H9 (cell line): ENCODE data around the gene MRPS5. TPM values are rescaled to one million over a fixed set of nuclear protein-coding genes. Genes with fewer than 3 reads are reported as not detected.

Source experiments
- DNase-seq: peaks from one replicate; pipeline ENCODE4 v3.0.0-alpha.2; 2017
- H2AFZ ChIP-seq: one replicate; pipeline ENCODE4 v1.6.1; 2013; ENCODE audit warnings: mild to moderate bottlenecking, low read length, control low read depth, moderate library complexity
- H2AK5ac ChIP-seq: 2 replicates; pipeline ENCODE4 v1.6.1; 2013; ENCODE audit warnings: low read length, control low read depth, mixed read lengths; ENCODE audit not compliant: insufficient read length
- H2BK120ac ChIP-seq: one replicate; pipeline ENCODE4 v1.6.1; 2013; ENCODE audit warnings: low read depth, mild to moderate bottlenecking, low read length, control low read depth, inconsistent platforms; ENCODE audit not compliant: poor library complexity, severe bottlenecking
- H2BK12ac ChIP-seq: 2 replicates; pipeline ENCODE4 v1.6.1; 2013; ENCODE audit warnings: low read length, control low read depth, mixed read lengths, low read depth; ENCODE audit not compliant: insufficient read length
- H2BK15ac ChIP-seq: 2 replicates; pipeline ENCODE4 v1.6.1; 2013; ENCODE audit warnings: low read depth, low read length, control low read depth
- H2BK20ac ChIP-seq: one replicate; pipeline ENCODE4 v1.6.1; 2013; ENCODE audit warnings: low read depth, mild to moderate bottlenecking, low read length, control low read depth, inconsistent platforms; ENCODE audit not compliant: poor library complexity, severe bottlenecking
- H2BK5ac ChIP-seq: 2 replicates; pipeline ENCODE4 v1.6.1; 2013; ENCODE audit warnings: low read length, control low read depth, mixed read lengths; ENCODE audit not compliant: insufficient read length
- H3K14ac ChIP-seq: 2 replicates; pipeline ENCODE4 v1.6.1; 2013; ENCODE audit warnings: low read length, control low read depth; ENCODE audit not compliant: insufficient read depth
- H3K18ac ChIP-seq: 2 replicates; pipeline ENCODE4 v1.6.1; 2013; ENCODE audit warnings: low read depth, mild to moderate bottlenecking, mixed read lengths, low read length, control low read depth; ENCODE audit not compliant: insufficient read length
- H3K23ac ChIP-seq: 2 replicates; pipeline ENCODE4 v1.6.1; 2013; ENCODE audit warnings: low read length, control low read depth, mixed read lengths, low read depth; ENCODE audit not compliant: insufficient read length
- H3K23me2 ChIP-seq: 2 replicates; pipeline ENCODE4 v1.6.1; 2013; ENCODE audit warnings: low read depth, mild to moderate bottlenecking, mixed read lengths, low read length, control low read depth; ENCODE audit not compliant: insufficient read length, poor library complexity, severe bottlenecking
- H3K27ac ChIP-seq: 2 replicates; pipeline ENCODE4 v1.5.1; 2013; ENCODE audit warnings: low read length, control low read depth, mixed read lengths, low read depth; ENCODE audit not compliant: insufficient read length
- H3K27me3 ChIP-seq: 2 replicates; pipeline ENCODE4 v1.6.1; 2013; ENCODE audit warnings: low read length, control low read depth, inconsistent platforms; ENCODE audit not compliant: insufficient read depth
- H3K4ac ChIP-seq: 2 replicates; pipeline ENCODE4 v1.6.1; 2013; ENCODE audit warnings: low read depth, mild to moderate bottlenecking, control low read depth, inconsistent platforms, low read length, moderate library complexity
- H3K4me1 ChIP-seq: 2 replicates; pipeline ENCODE4 v1.6.1; 2013; ENCODE audit warnings: low read length, control low read depth, inconsistent platforms; ENCODE audit not compliant: insufficient read depth
- H3K4me2 ChIP-seq: 2 replicates; pipeline ENCODE4 v1.6.1; 2013; ENCODE audit warnings: low read length, control low read depth, mixed read lengths; ENCODE audit not compliant: insufficient read length, insufficient read depth
- H3K56ac ChIP-seq: 2 replicates; pipeline ENCODE4 v1.6.1; 2013; ENCODE audit warnings: low read depth, mild to moderate bottlenecking, mixed read lengths, low read length, control low read depth; ENCODE audit not compliant: insufficient read length
- H3K79me1 ChIP-seq: 2 replicates; pipeline ENCODE4 v1.6.1; 2013; ENCODE audit warnings: low read depth, mild to moderate bottlenecking, moderate library complexity, low read length, control low read depth, inconsistent platforms; ENCODE audit not compliant: insufficient read depth, poor library complexity, severe bottlenecking
- H3K79me2 ChIP-seq: 2 replicates; pipeline ENCODE4 v1.6.1; 2013; ENCODE audit warnings: low read length, control low read depth, inconsistent platforms; ENCODE audit not compliant: insufficient read depth
- H3K9ac ChIP-seq: 2 replicates; pipeline ENCODE4 v1.6.1; 2013; ENCODE audit warnings: low read length, control low read depth, mixed read lengths; ENCODE audit not compliant: insufficient read length; ENCODE audit errors: extremely low read depth
- H3K9me3 ChIP-seq: one replicate; pipeline ENCODE4 v1.6.1; 2013; ENCODE audit warnings: low read depth, low read length, inconsistent platforms; ENCODE audit not compliant: control insufficient read depth
- H3T11ph ChIP-seq: one replicate; pipeline ENCODE4 v1.6.1; 2013; ENCODE audit warnings: mild to moderate bottlenecking, low read length, control low read depth, inconsistent platforms
- H4K20me1 ChIP-seq: one replicate; pipeline ENCODE4 v1.6.1; 2013; ENCODE audit not compliant: control insufficient read depth, insufficient read length, insufficient read depth
- H4K5ac ChIP-seq: 2 replicates; pipeline ENCODE4 v1.6.1; 2013; ENCODE audit warnings: low read depth, mild to moderate bottlenecking, mixed read lengths, low read length, control low read depth; ENCODE audit not compliant: insufficient read length
- H4K8ac ChIP-seq: replicated peaks from 2 replicates; pipeline ENCODE4 v1.6.1; 2013; ENCODE audit warnings: low read length, control low read depth, mixed read lengths, low read depth; ENCODE audit not compliant: insufficient read length
- H4K91ac ChIP-seq: 2 replicates; pipeline ENCODE4 v1.6.1; 2013; ENCODE audit warnings: low read depth, mild to moderate bottlenecking, moderate library complexity, mixed read lengths, low read length, control low read depth; ENCODE audit not compliant: insufficient read length
- H3K27ac Mint-ChIP-seq, 3 experiments: 2 replicates in 2 of 3; 3 replicates in 1 of 3; pipeline ENCODE4 v1.8.0; 2020 to 2021; ENCODE audit warnings: mixed read lengths in 3 of 3, mild to moderate bottlenecking in 1 of 3, moderate library complexity in 1 of 3
- H3K27me3 Mint-ChIP-seq: 2 replicates; pipeline ENCODE4 v1.8.0; 2021; ENCODE audit warnings: low read depth, mild to moderate bottlenecking, moderate library complexity, mixed read lengths
- H3K36me3 Mint-ChIP-seq, 3 experiments: 2 replicates in 2 of 3; 3 replicates in 1 of 3; pipeline ENCODE4 v1.8.0; 2020 to 2021; ENCODE audit warnings: low read depth in 3 of 3, mixed read lengths in 3 of 3; ENCODE audit not compliant: insufficient read depth in 1 of 3
- H3K4me1 Mint-ChIP-seq, 2 experiments: 2 replicates each; pipeline ENCODE4 v1.8.0; 2020; ENCODE audit warnings: mixed read lengths in 2 of 2
- H3K4me3 Mint-ChIP-seq, 2 experiments: 2 replicates in 1 of 2; 3 replicates in 1 of 2; pipeline ENCODE4 v1.8.0; 2020 to 2021; ENCODE audit warnings: mild to moderate bottlenecking in 2 of 2, mixed read lengths in 2 of 2, moderate library complexity in 1 of 2
- H3K9me3 Mint-ChIP-seq, 2 experiments: 2 replicates in 1 of 2; 3 replicates in 1 of 2; pipeline ENCODE4 v1.8.0; 2020; ENCODE audit warnings: mild to moderate bottlenecking in 2 of 2, mixed read lengths in 2 of 2, moderate library complexity in 1 of 2
- CTCF ChIP-seq: fragments of 200-600 bp; sonication (generic); conservative IDR thresholded peaks from 3 replicates; pipeline ENCODE4 v1.8.0; 2021; ENCODE audit warnings: antibody characterized with exemption, mild to moderate bottlenecking
- WGBS: extraction: QIAGEN DNeasy Blood & Tissue Kit; methylation state at CpG from one replicate; pipeline ENCODE4 v1.1.7; 2013; ENCODE audit warnings: missing lambda C conversion rate, low lambda C conversion rate, mixed read lengths; ENCODE audit not compliant: insufficient read length; ENCODE audit errors: extremely low coverage; 5-methylcytosine and 5-hydroxymethylcytosine counted together
- total RNA-seq: library from RNA; stranded (reverse); gene quantifications from 2 replicates; pipeline ENCODE4 v1.2.1, GENCODE V29; 2021

MRPS5 gene
- total RNA-seq, 1 experiment from 2014 or later, result 50.9 TPM

GRCh38 chr2:95077530-95077825 lies 44.1 kb downstream of the MRPS5 start:
- Histone ChIP-seq H4K91ac (no peak overlapping the region), H3K27ac (no peak overlapping the region), H3K14ac (no peak overlapping the region), H4K20me1 (no peaks in the 10 kb centered on the region), H3K79me1 (no peaks in the 10 kb centered on the region), H2BK5ac (no peak overlapping the region), H3K23me2 (peaks cover 8% of the 10 kb centered on the region), H2AFZ (no peak overlapping the region), H3K79me2 (no peaks in the 10 kb centered on the region), H3K56ac (no peak overlapping the region), H3K9ac (no peak overlapping the region), H3K18ac (no peak overlapping the region), H3K4me2 (peak overlapping the region; percentile 41), H2BK15ac (no peak overlapping the region), H4K5ac (no peak overlapping the region), H3K4me1 (peaks cover 3% of the 10 kb centered on the region; the same call in 1 of the 2 replicates), H3T11ph (no peak overlapping the region), H3K27me3 (no peaks in the 10 kb centered on the region), H2BK120ac (no peak overlapping the region), H3K9me3 (no peaks in the 10 kb centered on the region), H3K4ac (no peak overlapping the region), H2BK20ac (no peak overlapping the region), H4K8ac (no peak overlapping the region), H3K23ac (no peak overlapping the region), H2AK5ac (no peak overlapping the region), H2BK12ac (no peak overlapping the region)
- peaks cover 3 to 4% of the 10 kb centered on the region in 2 experiments for H3K9me3 Mint-ChIP-seq
- peaks cover 20 to 28% of the 10 kb centered on the region in 2 experiments for H3K4me1 Mint-ChIP-seq
- H3K27me3 Mint-ChIP-seq, result peaks cover 38% of the 10 kb centered on the region
- no peaks in the 10 kb centered on the region for H3K36me3 Mint-ChIP-seq
- DNase-seq, result no peak
- H3K4me3 Mint-ChIP-seq, result peak overlapping the region; percentile 62 to 68
- no peak overlapping the region for H3K27ac Mint-ChIP-seq
- no peak for TF ChIP-seq CTCF
- WGBS, result no CpG with 5 or more reads among the region's 3 CpGs
